Pons (tissue), 1 donor: ENCODE data around the gene ANAPC7.
"Not testable (repeated sequence)": the region's sequence is repeated elsewhere in the genome, so short reads cannot be mapped to it uniquely, and the experiment has no call there.

Experiments
- DNase-seq: peaks from one replicate; pipeline ENCODE4 v3.0.0-alpha.2; 2016; ENCODE audit warnings: low spot score

Gene ANAPC7

GRCh38 chr12:110348431-110349059, 55.0 kb downstream of the ANAPC7 start:
- no peak for DNase-seq

GRCh38 chr12:110347767-110348166, 55.7 kb downstream of the ANAPC7 start:
- DNase-seq, result no peak

- DNase-seq, result no peak
Measured at GRCh38 chr12:110345963-110346362, 57.5 kb downstream of the ANAPC7 start.

GRCh38 chr12:110345176-110345661, 58.3 kb downstream of the ANAPC7 start:
- peak; percentile 22 for DNase-seq

GRCh38 chr12:110344657-110345056, 58.9 kb downstream of the ANAPC7 start:
- DNase-seq, result no peak

- no peak for DNase-seq
Measured at GRCh38 chr12:110343736-110344555, 59.6 kb downstream of the ANAPC7 start.

GRCh38 chr12:110343114-110343513, 60.4 kb downstream of the ANAPC7 start:
- DNase-seq, result no peak

- no peak for DNase-seq
Measured at GRCh38 chr12:110342157-110342556, 61.4 kb downstream of the ANAPC7 start.

- no peak for DNase-seq
Measured at GRCh38 chr12:110340706-110341105, 62.8 kb downstream of the ANAPC7 start.

- not testable (repeated sequence) for DNase-seq
Measured at GRCh38 chr12:110340261-110340660, 63.2 kb downstream of the ANAPC7 start.

- DNase-seq, result no peak
Measured at GRCh38 chr12:110339184-110339952, 64.1 kb downstream of the ANAPC7 start.

GRCh38 chr12:110338754-110339153, 64.8 kb downstream of the ANAPC7 start:
- DNase-seq, result no peak

- no peak for DNase-seq
Measured at GRCh38 chr12:110337912-110338710, 65.4 kb downstream of the ANAPC7 start.

- DNase-seq, result no peak
Measured at GRCh38 chr12:110335481-110336045, 67.9 kb downstream of the ANAPC7 start.

GRCh38 chr12:110333201-110333600, 70.3 kb downstream of the ANAPC7 start:
- DNase-seq, result no peak

- peak; percentile 53 for DNase-seq
Measured at GRCh38 chr12:110330544-110330943, 73.0 kb downstream of the ANAPC7 start.

- DNase-seq, result no peak
Measured at GRCh38 chr12:110330124-110330523, 73.4 kb downstream of the ANAPC7 start.

GRCh38 chr12:110329710-110330109, 73.8 kb downstream of the ANAPC7 start:
- DNase-seq, result no peak
